BJ (cell line): Measurements from ENCODE around the gene FLNA. TPM values are rescaled to one million over a fixed set of nuclear protein-coding genes. Genes with fewer than 3 reads are reported as not detected.

Source experiments
- CTCF ChIA-PET: fragments of 350-600 bp; formaldehyde crosslinking; extraction: SDS; loops from one replicate; lab custom pipeline; 2021; ENCODE audit warnings: antibody characterized with exemption, inconsistent platforms; lab: Yijun Ruan, JAX
- POLR2A ChIA-PET: fragments of 300-600 bp; sonication (Branson Sonifier 250); formaldehyde crosslinking; extraction: SDS; loops from one replicate; lab custom pipeline; 2021; ENCODE audit warnings: antibody characterized with exemption; lab: Charles Lee
- DNase-seq: peaks from one replicate; pipeline ENCODE4 v3.0.0-alpha.2; 2011; ENCODE audit warnings: low read depth
- H3K27me3 ChIP-seq: 2 replicates; pipeline ENCODE4 v1.6.0; 2011; ENCODE audit warnings: low read length; ENCODE audit not compliant: control insufficient read depth, insufficient read depth
- H3K36me3 ChIP-seq: 2 replicates; pipeline ENCODE4 v1.5.1; 2011; ENCODE audit warnings: low read length; ENCODE audit not compliant: control insufficient read depth, insufficient read depth
- H3K4me3 ChIP-seq: 2 replicates; pipeline ENCODE4 v1.5.1; 2011; ENCODE audit warnings: low read depth, mild to moderate bottlenecking, control low read depth, low read length
- polyA plus RNA-seq: library from polyadenylated mRNA; depleted of rRNA; stranded (reverse); fragments of >200 nt; gene quantifications from 2 replicates; pipeline ENCODE4 v1.2.3, GENCODE V29; 2011; rRNA removed
- small RNA-seq: library from RNA; depleted of rRNA; stranded (forward); fragments of <200 nt; gene quantifications from one replicate; pipeline ENCODE3, GENCODE V24; 2012; ENCODE audit warnings: low replicate concordance, low read depth; ENCODE audit not compliant: insufficient read length
- TF ChIP-seq, protein P1 (sequence below): IDR thresholded peaks from 2 replicates; pipeline ENCODE4 v1.5.1; 2011; ENCODE audit warnings: low read depth, mild to moderate bottlenecking, control low read depth, inconsistent platforms, low read length, moderate library complexity; ENCODE audit not compliant: insufficient read depth

FLNA gene
- polyA plus RNA-seq, 1 experiment: 1,740 TPM

DNA sequence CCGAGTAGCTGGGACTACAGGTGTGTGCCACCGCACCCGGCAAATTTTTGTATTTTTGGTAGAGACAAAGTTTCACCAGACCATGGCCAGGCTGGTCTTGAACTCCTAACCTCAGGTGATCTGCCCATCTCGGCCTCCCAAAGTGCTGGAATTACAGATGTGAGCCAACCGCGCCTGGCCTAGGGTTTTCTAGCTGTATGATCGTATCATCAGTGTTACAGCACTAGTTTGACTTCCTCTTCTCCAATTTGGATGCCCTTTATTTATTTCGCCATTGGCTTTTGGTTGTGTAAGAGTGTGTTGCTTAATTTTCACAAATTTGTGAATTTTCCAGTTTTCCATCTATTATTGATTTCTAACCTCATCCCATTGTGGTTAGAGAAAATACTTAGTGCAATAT lies 73.6 kb downstream of the FLNA start:
- no peak for DNase-seq
- TF ChIP-seq, protein P1, sequence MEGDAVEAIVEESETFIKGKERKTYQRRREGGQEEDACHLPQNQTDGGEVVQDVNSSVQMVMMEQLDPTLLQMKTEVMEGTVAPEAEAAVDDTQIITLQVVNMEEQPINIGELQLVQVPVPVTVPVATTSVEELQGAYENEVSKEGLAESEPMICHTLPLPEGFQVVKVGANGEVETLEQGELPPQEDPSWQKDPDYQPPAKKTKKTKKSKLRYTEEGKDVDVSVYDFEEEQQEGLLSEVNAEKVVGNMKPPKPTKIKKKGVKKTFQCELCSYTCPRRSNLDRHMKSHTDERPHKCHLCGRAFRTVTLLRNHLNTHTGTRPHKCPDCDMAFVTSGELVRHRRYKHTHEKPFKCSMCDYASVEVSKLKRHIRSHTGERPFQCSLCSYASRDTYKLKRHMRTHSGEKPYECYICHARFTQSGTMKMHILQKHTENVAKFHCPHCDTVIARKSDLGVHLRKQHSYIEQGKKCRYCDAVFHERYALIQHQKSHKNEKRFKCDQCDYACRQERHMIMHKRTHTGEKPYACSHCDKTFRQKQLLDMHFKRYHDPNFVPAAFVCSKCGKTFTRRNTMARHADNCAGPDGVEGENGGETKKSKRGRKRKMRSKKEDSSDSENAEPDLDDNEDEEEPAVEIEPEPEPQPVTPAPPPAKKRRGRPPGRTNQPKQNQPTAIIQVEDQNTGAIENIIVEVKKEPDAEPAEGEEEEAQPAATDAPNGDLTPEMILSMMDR: no peak
- H3K4me3 ChIP-seq: no peak overlapping the region
- H3K36me3 ChIP-seq: no peaks in the 10 kb centered on the region
- POLR2A ChIA-PET: no interaction called here
- no peaks in the 10 kb centered on the region for H3K27me3 ChIP-seq
- CTCF ChIA-PET: no interaction called here

Small RNA genes within 50 kb of the gene (small RNA-seq; reads per million reads assigned to genes)
- not detected for gene SNORA70

Other genes starting within 250 kb of the FLNA start
- not detected in 2 replicates for gene OPN1LW, start 230.4 kb downstream of the FLNA start, polyA plus RNA-seq
- not detected in 2 replicates for gene OPN1MW, start 192.0 kb downstream of the FLNA start, polyA plus RNA-seq
- gene OPN1MW2, start 154.9 kb downstream of the FLNA start, polyA plus RNA-seq: not detected in 2 replicates
- not detected in 2 replicates for gene OPN1MW3, start 117.1 kb downstream of the FLNA start, polyA plus RNA-seq
- gene TEX28, start 79.5 kb downstream of the FLNA start, polyA plus RNA-seq: not detected in 2 replicates
- not detected in 2 replicates for gene TKTL1, start 78.8 kb downstream of the FLNA start, polyA plus RNA-seq
- 32.6 and 71.0 TPM in 2 replicates for gene EMD, start 4.7 kb upstream of the FLNA start, polyA plus RNA-seq
- gene RPL10, start 23.7 kb upstream of the FLNA start, polyA plus RNA-seq: 5,693 and 7,037 TPM in 2 replicates
- gene DNASE1L1, start 34.6 kb upstream of the FLNA start, polyA plus RNA-seq: 50.3 and 63.5 TPM in 2 replicates
- gene TAFAZZIN, start 36.9 kb upstream of the FLNA start, polyA plus RNA-seq: 13.1 and 24.8 TPM in 2 replicates
- gene ATP6AP1, start 54.0 kb upstream of the FLNA start, polyA plus RNA-seq: 82.8 and 143 TPM in 2 replicates
- gene GDI1, start 62.5 kb upstream of the FLNA start, polyA plus RNA-seq: 149 and 216 TPM in 2 replicates
- gene FAM50A, start 69.5 kb upstream of the FLNA start, polyA plus RNA-seq: 74.8 and 75.0 TPM in 2 replicates
- gene PLXNA3, start 83.6 kb upstream of the FLNA start, polyA plus RNA-seq: 16.8 and 36.0 TPM in 2 replicates
- 14.4 and 17.8 TPM in 2 replicates for gene LAGE3, start 104.6 kb upstream of the FLNA start, polyA plus RNA-seq
- 22.1 and 33.3 TPM in 2 replicates for gene UBL4A, start 112.0 kb upstream of the FLNA start, polyA plus RNA-seq
- 26.8 and 45.6 TPM in 2 replicates for gene SLC10A3, start 116.0 kb upstream of the FLNA start, polyA plus RNA-seq
- gene FAM3A, start 141.6 kb upstream of the FLNA start, polyA plus RNA-seq: 17.3 and 34.8 TPM in 2 replicates
- 57.7 and 157 TPM in 2 replicates for gene G6PD, start 172.2 kb upstream of the FLNA start, polyA plus RNA-seq
- 22.6 and 38.8 TPM in 2 replicates for gene IKBKG, start 173.0 kb upstream of the FLNA start, polyA plus RNA-seq
- not detected in 2 replicates for gene CTAG1A, start 210.5 kb upstream of the FLNA start, polyA plus RNA-seq
- not detected in 2 replicates for gene CTAG1B, start 244.6 kb upstream of the FLNA start, polyA plus RNA-seq